ENCODE results near the gene CHMP5.
"Not testable (repeated sequence)": the region's sequence is repeated elsewhere in the genome, so short reads cannot be mapped to it uniquely, and the experiment has no call there.

The CHMP5 gene

GRCh38 chr9:33285502-33285901, 20.7 kb downstream of the CHMP5 start:
- no peak for DNase-seq

- DNase-seq, result peak; percentile 42
Observed at GRCh38 chr9:33287087-33287490, 22.2 kb downstream of the CHMP5 start.

GRCh38 chr9:33288235-33288634, 23.4 kb downstream of the CHMP5 start:
- DNase-seq, result no peak

- no peak for DNase-seq
Observed at GRCh38 chr9:33288828-33289483, 24.1 kb downstream of the CHMP5 start.

GRCh38 chr9:33289496-33289895, 24.6 kb downstream of the CHMP5 start:
- peak; percentile 7 for DNase-seq

GRCh38 chr9:33289936-33290246, 25.0 kb downstream of the CHMP5 start:
- no peak for DNase-seq

- DNase-seq, result peak; percentile 98
Observed at GRCh38 chr9:33290247-33291030, 25.6 kb downstream of the CHMP5 start, which contains the start of gene NFX1. Gene NFX1 (plus strand): TSS chr9:33290516. CDS start chr9:33290573, 57 bp downstream.

- no peak for DNase-seq
Observed at GRCh38 chr9:33291031-33291397, 26.2 kb downstream of the CHMP5 start.

- DNase-seq, result no peak
Observed at GRCh38 chr9:33291901-33292300, 27.1 kb downstream of the CHMP5 start.

- no peak for DNase-seq
Observed at GRCh38 chr9:33293782-33294181, 28.9 kb downstream of the CHMP5 start.

GRCh38 chr9:33294670-33295432, 30.0 kb downstream of the CHMP5 start:
- no peak for DNase-seq

- no peak for DNase-seq
Observed at GRCh38 chr9:33295571-33295970, 30.7 kb downstream of the CHMP5 start.

GRCh38 chr9:33297432-33297831, 32.6 kb downstream of the CHMP5 start:
- DNase-seq, result no peak

GRCh38 chr9:33300546-33300945, 35.7 kb downstream of the CHMP5 start:
- DNase-seq, result no peak

- no peak for DNase-seq
Observed at GRCh38 chr9:33304362-33304761, 39.5 kb downstream of the CHMP5 start.

GRCh38 chr9:33306037-33306436, 41.2 kb downstream of the CHMP5 start:
- DNase-seq, result no peak

GRCh38 chr9:33307067-33307466, 42.2 kb downstream of the CHMP5 start:
- DNase-seq, result no peak

GRCh38 chr9:33309903-33310302, 45.1 kb downstream of the CHMP5 start:
- DNase-seq, result no peak

GRCh38 chr9:33310748-33311147, 45.9 kb downstream of the CHMP5 start:
- DNase-seq, result no peak

GRCh38 chr9:33311953-33312352, 47.1 kb downstream of the CHMP5 start:
- DNase-seq, result no peak

- no peak for DNase-seq
Observed at GRCh38 chr9:33315371-33315770, 50.5 kb downstream of the CHMP5 start.

- DNase-seq, result not testable (repeated sequence)
Observed at GRCh38 chr9:33317136-33317535, 52.3 kb downstream of the CHMP5 start.

GRCh38 chr9:33318225-33318624, 53.4 kb downstream of the CHMP5 start:
- no peak for DNase-seq

- DNase-seq, result no peak
Observed at GRCh38 chr9:33318781-33319180, 53.9 kb downstream of the CHMP5 start.
